ENCODE measurements around the gene SEMA3C. TPM values are rescaled to one million over a fixed set of nuclear protein-coding genes. Genes with fewer than 3 reads are reported as not detected.

The SEMA3C gene
- total and polyA plus RNA-seq, 2 donors (not counting 3 experiments of a cell fraction or from before 2014, with no cell fraction given): 0.01 to 0.09 TPM

GRCh38 chr7:80922253-80923049 is 3.6 kb upstream of the SEMA3C start:
- DNase-seq (ENCODE audit: low read depth, low spot score): no peak
- Histone ChIP-seq H3K4me3 (replicated peaks in 1 of 3; ENCODE audit: insufficient read depth in 1 of 3, low read depth in 1 of 3, low read length in 3 of 3) (no peak overlapping the region), H3K79me2 (ENCODE audit: control insufficient read depth, insufficient read depth, low read length) (no peaks in the 10 kb centered on the region), H3K9me3 (replicated peaks; ENCODE audit: control insufficient read depth, insufficient read depth, low read length) (no peaks in the 10 kb centered on the region), H3K27ac (ENCODE audit: insufficient read depth, low read depth, low read length) (no peak overlapping the region), H4K20me1 (replicated peaks; ENCODE audit: control insufficient read depth, extremely low read depth, insufficient read depth, low read length) (peaks cover 2% of the 10 kb centered on the region), H3K9ac (replicated peaks; ENCODE audit: extremely low read depth, insufficient read depth, low read length) (no peak overlapping the region), H3K9me1 (replicated peaks; ENCODE audit: control insufficient read depth, extremely low read depth, insufficient read depth, low read length) (no peaks in the 10 kb centered on the region), H3K4me2 (ENCODE audit: insufficient read depth, low read length) (no peak overlapping the region), H3K36me3 (ENCODE audit: control insufficient read depth in 2 of 2, extremely low read depth in 1 of 2, insufficient read depth in 2 of 2, low read length in 2 of 2) (no peaks in the 10 kb centered on the region), H2AFZ (ENCODE audit: low read depth, low read length) (no peak overlapping the region), H3K4me1 (ENCODE audit: control insufficient read depth, extremely low read depth, insufficient read depth, low read length) (peaks cover 10% of the 10 kb centered on the region), H3K27me3 (ENCODE audit: control insufficient read depth in 2 of 2, insufficient read depth in 2 of 2, low read length in 2 of 2) (peaks cover 47 to 87% of the 10 kb centered on the region in 2 experiments)
- POLR2A ChIA-PET: no interaction called here
- TF ChIP-seq POLR2AphosphoS5 (IDR thresholded peaks at IDR 0.05; ENCODE audit: insufficient read depth, low read depth, low read length): no peak
- TF ChIP-seq FOS (IDR thresholded peaks at IDR 0.05; ENCODE audit: borderline replicate concordance, insufficient read depth, low read length): no peak
- no peak for TF ChIP-seq MAX (IDR thresholded peaks at IDR 0.05; ENCODE audit: insufficient read depth, insufficient read length)
- no peak for TF ChIP-seq EZH2 (IDR thresholded peaks at IDR 0.05; ENCODE audit: borderline replicate concordance, low read depth, low read length, severe bottlenecking)
- TF ChIP-seq GATA2 (IDR thresholded peaks at IDR 0.05; ENCODE audit: insufficient read depth, insufficient read length, low read depth, low read length): no peak
- TF ChIP-seq, protein P1, sequence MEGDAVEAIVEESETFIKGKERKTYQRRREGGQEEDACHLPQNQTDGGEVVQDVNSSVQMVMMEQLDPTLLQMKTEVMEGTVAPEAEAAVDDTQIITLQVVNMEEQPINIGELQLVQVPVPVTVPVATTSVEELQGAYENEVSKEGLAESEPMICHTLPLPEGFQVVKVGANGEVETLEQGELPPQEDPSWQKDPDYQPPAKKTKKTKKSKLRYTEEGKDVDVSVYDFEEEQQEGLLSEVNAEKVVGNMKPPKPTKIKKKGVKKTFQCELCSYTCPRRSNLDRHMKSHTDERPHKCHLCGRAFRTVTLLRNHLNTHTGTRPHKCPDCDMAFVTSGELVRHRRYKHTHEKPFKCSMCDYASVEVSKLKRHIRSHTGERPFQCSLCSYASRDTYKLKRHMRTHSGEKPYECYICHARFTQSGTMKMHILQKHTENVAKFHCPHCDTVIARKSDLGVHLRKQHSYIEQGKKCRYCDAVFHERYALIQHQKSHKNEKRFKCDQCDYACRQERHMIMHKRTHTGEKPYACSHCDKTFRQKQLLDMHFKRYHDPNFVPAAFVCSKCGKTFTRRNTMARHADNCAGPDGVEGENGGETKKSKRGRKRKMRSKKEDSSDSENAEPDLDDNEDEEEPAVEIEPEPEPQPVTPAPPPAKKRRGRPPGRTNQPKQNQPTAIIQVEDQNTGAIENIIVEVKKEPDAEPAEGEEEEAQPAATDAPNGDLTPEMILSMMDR (IDR thresholded peaks at IDR 0.05; ENCODE audit: extremely low read depth in 1 of 2, insufficient read depth in 1 of 2, low read depth in 1 of 2, low read length in 2 of 2): no peak
- no TSS peak for BruUV-seq (replicated peaks)
- intact Hi-C loops (cut with micrococcal nuclease) (loop anchor here (5.0 kb wide), 1 partner anchor 290 kb away; no protein-coding TSS in a partner anchor), dilution Hi-C loops (cut with MboI; ENCODE audit: extremely low pct_ligation_motif_present, low sequenced_read_pairs) (no loop called here)
- no peak for FAIRE-seq
- CTCF ChIA-PET: interaction anchor here (1.6 kb wide), 1 partner anchor 547 kb away, joined by 11 read pairs; no protein-coding TSS in a partner anchor
